ENCODE results near the gene MS4A14.

The MS4A14 gene

DNA sequence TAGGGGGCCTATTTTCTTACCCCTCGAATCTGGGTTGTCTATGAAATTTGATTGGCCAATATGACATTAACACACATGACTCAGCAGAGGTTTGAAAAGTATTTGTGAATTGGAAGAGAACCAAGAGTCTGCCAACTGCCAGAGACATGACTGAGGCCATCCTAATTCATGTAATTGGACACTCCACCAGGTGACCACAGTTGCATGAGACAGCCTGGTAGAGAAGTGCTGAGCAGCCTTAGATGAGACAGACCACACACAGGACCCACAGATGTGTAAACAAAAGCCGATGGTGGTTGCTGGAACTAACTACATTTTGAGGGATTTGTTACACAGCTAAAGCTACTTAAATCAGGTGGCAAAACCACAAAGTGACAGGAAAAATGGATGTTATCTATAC is 32.3 kb downstream of the MS4A14 start:
- Histone ChIP-seq H3K9me3 (ENCODE audit: control insufficient read depth, insufficient read depth, low read length) (no peaks in the 10 kb centered on the region), H3K36me3 (ENCODE audit: control insufficient read depth, low read length) (no peaks in the 10 kb centered on the region), H3K9me2 (replicated peaks; ENCODE audit: control insufficient read depth, low read length) (no peaks in the 10 kb centered on the region; the same call in 1 of the 2 replicates), H3K4me3 (ENCODE audit: low read length) (no peak overlapping the region), H3K4me2 (ENCODE audit: low read length) (no peak overlapping the region), H3K79me2 (ENCODE audit: control insufficient read depth, low read length) (no peaks in the 10 kb centered on the region), H3K4me1 (ENCODE audit: control insufficient read depth, low read length) (no peaks in the 10 kb centered on the region), H4K20me1 (ENCODE audit: control insufficient read depth, insufficient read depth, low read depth, low read length) (no peaks in the 10 kb centered on the region), H3F3A (ENCODE audit: control insufficient read depth, insufficient read depth) (no peaks in the 10 kb centered on the region), H3K27ac (ENCODE audit: low read depth, low read length) (no peak overlapping the region), H3K27me3 (ENCODE audit: control insufficient read depth, low read length) (no peaks in the 10 kb centered on the region)
- TF ChIP-seq, protein P1, sequence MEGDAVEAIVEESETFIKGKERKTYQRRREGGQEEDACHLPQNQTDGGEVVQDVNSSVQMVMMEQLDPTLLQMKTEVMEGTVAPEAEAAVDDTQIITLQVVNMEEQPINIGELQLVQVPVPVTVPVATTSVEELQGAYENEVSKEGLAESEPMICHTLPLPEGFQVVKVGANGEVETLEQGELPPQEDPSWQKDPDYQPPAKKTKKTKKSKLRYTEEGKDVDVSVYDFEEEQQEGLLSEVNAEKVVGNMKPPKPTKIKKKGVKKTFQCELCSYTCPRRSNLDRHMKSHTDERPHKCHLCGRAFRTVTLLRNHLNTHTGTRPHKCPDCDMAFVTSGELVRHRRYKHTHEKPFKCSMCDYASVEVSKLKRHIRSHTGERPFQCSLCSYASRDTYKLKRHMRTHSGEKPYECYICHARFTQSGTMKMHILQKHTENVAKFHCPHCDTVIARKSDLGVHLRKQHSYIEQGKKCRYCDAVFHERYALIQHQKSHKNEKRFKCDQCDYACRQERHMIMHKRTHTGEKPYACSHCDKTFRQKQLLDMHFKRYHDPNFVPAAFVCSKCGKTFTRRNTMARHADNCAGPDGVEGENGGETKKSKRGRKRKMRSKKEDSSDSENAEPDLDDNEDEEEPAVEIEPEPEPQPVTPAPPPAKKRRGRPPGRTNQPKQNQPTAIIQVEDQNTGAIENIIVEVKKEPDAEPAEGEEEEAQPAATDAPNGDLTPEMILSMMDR (IDR thresholded peaks at IDR 0.05; ENCODE audit: low read depth, low read length, poor library complexity, severe bottlenecking), result no peak
- no peak for TF ChIP-seq EZH2phosphoT487 (IDR thresholded peaks at IDR 0.05; ENCODE audit: borderline replicate concordance, low read length)

DNA sequence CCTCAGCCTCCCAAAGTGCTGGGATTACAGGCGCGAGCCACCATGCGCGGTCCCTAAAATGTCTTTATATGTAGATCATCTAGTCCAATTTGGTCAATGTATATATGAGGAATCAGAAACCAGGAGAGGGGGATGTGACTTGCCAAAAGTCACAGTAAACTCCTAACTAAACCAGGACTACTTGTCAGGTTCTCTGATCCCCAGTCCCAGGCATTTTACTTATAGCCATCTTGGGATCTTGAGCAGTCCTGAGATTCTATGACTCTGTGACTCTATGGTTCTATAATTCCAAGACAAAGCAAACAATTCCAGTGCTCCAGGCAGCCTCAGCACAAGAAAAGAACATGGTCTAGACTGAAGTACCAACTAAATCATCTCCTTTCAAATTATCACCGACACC is 33.0 kb downstream of the MS4A14 start, which contains the start of gene MS4A5:
Gene MS4A5, plus strand, starts transcription at position 301 of the 400 bp plus-strand sequence. CDS start 103 bp downstream, outside the sequence.
- Histone ChIP-seq H3K27me3 (ENCODE audit: control insufficient read depth, low read length) (no peaks in the 10 kb centered on the region), H3K79me2 (ENCODE audit: control insufficient read depth, low read length) (no peaks in the 10 kb centered on the region), H4K20me1 (ENCODE audit: control insufficient read depth, insufficient read depth, low read depth, low read length) (no peaks in the 10 kb centered on the region), H3K9me3 (ENCODE audit: control insufficient read depth, insufficient read depth, low read length) (no peaks in the 10 kb centered on the region), H3K27ac (ENCODE audit: low read depth, low read length) (no peak within 1 kb of the TSS), H3K4me1 (ENCODE audit: control insufficient read depth, low read length) (no peaks in the 10 kb centered on the region), H3K4me3 (ENCODE audit: low read length) (no peak within 1 kb of the TSS), H3K36me3 (ENCODE audit: control insufficient read depth, low read length) (no peaks in the 10 kb centered on the region), H3F3A (ENCODE audit: control insufficient read depth, insufficient read depth) (no peaks in the 10 kb centered on the region), H3K9me2 (replicated peaks; ENCODE audit: control insufficient read depth, low read length) (no peaks in the 10 kb centered on the region; the same call in 1 of the 2 replicates), H3K4me2 (ENCODE audit: low read length) (no peak within 1 kb of the TSS)
- no peak for TF ChIP-seq EZH2phosphoT487 (IDR thresholded peaks at IDR 0.05; ENCODE audit: borderline replicate concordance, low read length)
- TF ChIP-seq, protein P1 (IDR thresholded peaks at IDR 0.05; ENCODE audit: low read depth, low read length, poor library complexity, severe bottlenecking), result no peak

DNA sequence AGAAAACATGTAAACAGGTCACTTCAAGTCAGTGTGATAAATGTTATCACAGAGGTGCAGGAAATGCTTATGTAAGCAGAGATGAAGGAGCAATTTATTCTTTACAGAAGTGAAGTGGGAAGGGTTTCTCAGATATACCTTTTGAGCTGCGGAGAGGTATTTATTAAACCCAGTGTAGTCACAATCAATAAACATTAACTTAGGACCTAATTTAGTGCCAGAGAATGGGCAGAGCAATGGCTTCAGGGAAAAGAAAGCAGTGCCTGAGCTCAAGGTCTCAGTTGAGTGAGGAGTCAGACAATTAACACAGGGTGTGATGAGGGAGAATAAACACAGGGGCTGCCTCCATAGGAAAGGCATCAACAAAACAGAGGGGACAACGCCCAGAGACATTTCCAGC is 35.0 kb downstream of the MS4A14 start:
- Histone ChIP-seq H3K27ac (ENCODE audit: low read depth, low read length) (no peak overlapping the region), H3F3A (ENCODE audit: control insufficient read depth, insufficient read depth) (no peaks in the 10 kb centered on the region), H3K4me3 (ENCODE audit: low read length) (no peak overlapping the region), H3K36me3 (ENCODE audit: control insufficient read depth, low read length) (no peaks in the 10 kb centered on the region), H3K27me3 (ENCODE audit: control insufficient read depth, low read length) (no peaks in the 10 kb centered on the region), H3K4me1 (ENCODE audit: control insufficient read depth, low read length) (no peaks in the 10 kb centered on the region), H4K20me1 (ENCODE audit: control insufficient read depth, insufficient read depth, low read depth, low read length) (no peaks in the 10 kb centered on the region), H3K79me2 (ENCODE audit: control insufficient read depth, low read length) (no peaks in the 10 kb centered on the region), H3K4me2 (ENCODE audit: low read length) (no peak overlapping the region), H3K9me2 (replicated peaks; ENCODE audit: control insufficient read depth, low read length) (no peaks in the 10 kb centered on the region; the same call in 1 of the 2 replicates), H3K9me3 (ENCODE audit: control insufficient read depth, insufficient read depth, low read length) (no peaks in the 10 kb centered on the region)
- no peak for TF ChIP-seq EZH2phosphoT487 (IDR thresholded peaks at IDR 0.05; ENCODE audit: borderline replicate concordance, low read length)
- TF ChIP-seq, protein P1 (IDR thresholded peaks at IDR 0.05; ENCODE audit: low read depth, low read length, poor library complexity, severe bottlenecking), result no peak
